ENCODE data around the gene ZNF846. TPM values are rescaled to one million over a fixed set of nuclear protein-coding genes. Genes with fewer than 3 reads are reported as not detected.
"Not testable (repeated sequence)": the region's sequence is repeated elsewhere in the genome, so short reads cannot be mapped to it uniquely, and the experiment has no call there.

Gene ZNF846
- total RNA-seq, 1 donor from 2014 or later, result 32.1 TPM

DNA sequence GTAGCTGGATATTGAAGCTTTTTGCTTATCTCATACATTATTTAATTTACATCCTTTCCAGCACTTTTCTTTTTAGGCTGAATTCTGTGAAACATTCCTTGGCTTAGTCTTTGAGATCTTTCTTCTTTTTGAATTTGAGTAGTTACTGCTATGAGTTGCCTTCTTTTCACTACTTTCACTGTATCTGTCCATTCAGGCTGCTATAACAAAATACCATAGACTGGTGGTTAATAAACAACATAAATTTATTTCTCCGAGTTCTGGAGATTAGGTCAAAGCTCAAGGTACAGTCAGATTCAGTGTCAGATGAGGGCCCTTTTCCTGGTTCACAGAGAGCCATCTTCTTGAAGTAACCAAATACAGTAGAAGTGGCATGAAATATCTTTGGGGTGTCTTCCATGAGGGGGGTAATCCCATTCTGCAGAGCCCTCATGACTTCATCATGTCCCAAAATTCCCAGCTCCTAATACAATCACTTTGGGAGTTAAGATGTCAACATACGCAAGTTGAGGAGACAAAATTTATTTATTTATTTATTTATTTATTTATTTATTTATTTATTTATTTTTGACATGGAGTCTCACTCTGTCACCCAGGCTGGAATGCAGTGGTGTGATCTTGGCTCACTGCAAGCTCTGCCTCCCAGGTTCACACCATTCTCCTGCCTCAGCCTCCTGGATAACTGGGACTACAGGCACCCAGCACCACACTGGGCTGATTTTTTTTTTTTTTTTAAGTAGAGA, 15.7 kb downstream of the ZNF846 start:
- Mint-ChIP-seq H3K9me3 (peaks cover 38% of the 10 kb centered on the region), H3K36me3 (peaks cover 46% of the 10 kb centered on the region), H3K27me3 (ENCODE audit: low read depth) (no peaks in the 10 kb centered on the region)

DNA sequence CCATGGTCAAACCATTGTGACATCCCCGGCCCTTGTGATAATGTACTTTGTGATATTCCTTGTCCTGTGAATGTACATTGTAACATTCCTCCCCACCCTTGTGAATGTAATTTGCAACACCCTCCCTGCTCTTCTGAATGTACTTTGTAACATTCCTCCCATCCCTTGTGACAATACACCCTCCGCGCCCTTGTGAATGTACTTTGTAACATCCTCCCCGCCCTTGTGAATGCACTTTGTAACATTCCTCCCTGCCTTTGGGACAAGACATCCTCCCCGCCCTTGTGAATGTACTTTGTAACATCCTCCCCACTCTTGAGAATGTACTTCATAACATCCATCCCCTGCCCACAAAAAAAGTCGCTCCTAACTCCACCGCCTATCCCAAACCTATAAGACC, 17.1 kb downstream of the ZNF846 start:
- Mint-ChIP-seq H3K4me3 (no peak overlapping the region), H3K27ac (no peak overlapping the region), H3K4me1 (no peaks in the 10 kb centered on the region)

More for the DNA sequence above, 15.7 kb downstream of the ZNF846 start:
- no peak for DNase-seq (ENCODE audit: low spot score in 2 of 2, unreplicated experiment in 2 of 2)
- Mint-ChIP-seq H3K4me3 (no peak overlapping the region), H3K4me1 (no peaks in the 10 kb centered on the region), H3K27ac (no peak overlapping the region)
- TF ChIP-seq, protein P1, sequence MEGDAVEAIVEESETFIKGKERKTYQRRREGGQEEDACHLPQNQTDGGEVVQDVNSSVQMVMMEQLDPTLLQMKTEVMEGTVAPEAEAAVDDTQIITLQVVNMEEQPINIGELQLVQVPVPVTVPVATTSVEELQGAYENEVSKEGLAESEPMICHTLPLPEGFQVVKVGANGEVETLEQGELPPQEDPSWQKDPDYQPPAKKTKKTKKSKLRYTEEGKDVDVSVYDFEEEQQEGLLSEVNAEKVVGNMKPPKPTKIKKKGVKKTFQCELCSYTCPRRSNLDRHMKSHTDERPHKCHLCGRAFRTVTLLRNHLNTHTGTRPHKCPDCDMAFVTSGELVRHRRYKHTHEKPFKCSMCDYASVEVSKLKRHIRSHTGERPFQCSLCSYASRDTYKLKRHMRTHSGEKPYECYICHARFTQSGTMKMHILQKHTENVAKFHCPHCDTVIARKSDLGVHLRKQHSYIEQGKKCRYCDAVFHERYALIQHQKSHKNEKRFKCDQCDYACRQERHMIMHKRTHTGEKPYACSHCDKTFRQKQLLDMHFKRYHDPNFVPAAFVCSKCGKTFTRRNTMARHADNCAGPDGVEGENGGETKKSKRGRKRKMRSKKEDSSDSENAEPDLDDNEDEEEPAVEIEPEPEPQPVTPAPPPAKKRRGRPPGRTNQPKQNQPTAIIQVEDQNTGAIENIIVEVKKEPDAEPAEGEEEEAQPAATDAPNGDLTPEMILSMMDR (IDR thresholded peaks at IDR 0.05; ENCODE audit: unreplicated experiment), result no peak

DNA sequence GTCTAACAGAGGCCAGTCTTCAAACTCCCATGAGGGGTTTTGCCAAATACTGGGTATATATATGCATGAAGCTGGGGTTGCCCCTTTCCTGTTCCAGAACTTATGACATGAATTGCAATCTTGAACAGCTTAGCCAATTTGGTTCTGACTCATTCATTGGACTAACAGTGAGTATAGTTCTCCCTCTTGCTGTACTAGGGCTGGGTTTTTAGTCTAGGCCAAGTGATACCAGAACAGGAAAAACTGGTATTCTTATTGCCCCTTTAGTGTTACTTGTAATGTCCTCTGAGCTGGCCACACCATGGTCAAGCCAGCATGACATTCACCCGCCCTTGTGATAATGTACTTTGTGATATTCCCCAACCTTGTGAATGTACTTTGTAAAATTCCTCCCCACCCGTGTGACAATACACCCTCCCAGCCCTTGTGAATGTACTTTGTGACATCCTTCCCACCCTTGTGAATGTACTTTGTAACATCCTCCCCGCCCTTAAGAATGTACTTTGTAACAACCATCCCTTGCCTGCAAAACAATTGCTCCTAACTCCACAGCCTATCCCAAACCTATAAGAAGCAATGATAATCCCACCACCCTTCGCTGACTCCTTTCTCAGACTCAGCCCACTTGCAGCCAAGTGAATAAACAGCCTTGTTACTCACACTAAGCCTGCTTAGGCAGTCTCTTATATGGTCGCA, 26.9 kb downstream of the ZNF846 start:
- Mint-ChIP-seq H3K4me3 (no peak overlapping the region), H3K9me3 (peaks cover 33% of the 10 kb centered on the region), H3K4me1 (no peaks in the 10 kb centered on the region), H3K27ac (no peak overlapping the region), H3K36me3 (peaks cover 12% of the 10 kb centered on the region), H3K27me3 (ENCODE audit: low read depth) (no peaks in the 10 kb centered on the region)
- TF ChIP-seq, protein P1 (IDR thresholded peaks at IDR 0.05; ENCODE audit: unreplicated experiment), result no peak
- DNase-seq (ENCODE audit: low spot score in 2 of 2, unreplicated experiment in 2 of 2), result no peak

More for the DNA sequence above, 17.1 kb downstream of the ZNF846 start:
- no peaks in the 10 kb centered on the region for H3K27me3 Mint-ChIP-seq (ENCODE audit: low read depth)
- DNase-seq (ENCODE audit: low spot score in 2 of 2, unreplicated experiment in 2 of 2), result no peak
- H3K36me3 Mint-ChIP-seq, result peaks cover 35% of the 10 kb centered on the region
- peaks cover 27% of the 10 kb centered on the region for H3K9me3 Mint-ChIP-seq
- TF ChIP-seq, protein P1 (IDR thresholded peaks at IDR 0.05; ENCODE audit: unreplicated experiment), result no peak

DNA sequence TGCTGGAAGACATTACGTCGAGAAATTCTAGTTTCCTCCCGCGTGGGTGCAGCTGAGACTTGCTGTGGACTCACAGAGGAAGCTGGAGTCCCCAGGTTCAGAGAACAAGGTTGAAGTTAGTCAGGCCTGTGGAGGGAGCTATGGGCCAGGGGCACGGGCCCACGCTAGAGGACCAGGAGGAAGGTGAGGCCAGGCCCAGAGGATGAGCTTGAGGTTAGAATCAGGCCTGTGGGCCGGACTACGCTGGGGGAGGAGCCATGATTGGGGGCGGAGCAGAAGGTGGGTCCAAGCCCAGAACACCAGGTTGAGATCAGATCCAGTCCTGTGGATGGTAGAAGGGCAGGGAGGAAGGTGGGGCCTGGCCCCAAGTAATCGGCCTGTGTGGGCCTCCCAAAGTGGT, 32.6 kb downstream of the ZNF846 start:
- H3K27ac Mint-ChIP-seq, result no peak overlapping the region
- H3K36me3 Mint-ChIP-seq, result peaks cover 3% of the 10 kb centered on the region
- no peaks in the 10 kb centered on the region for H3K27me3 Mint-ChIP-seq (ENCODE audit: low read depth)
- H3K4me3 Mint-ChIP-seq, result no peak overlapping the region
- TF ChIP-seq, protein P1 (IDR thresholded peaks at IDR 0.05; ENCODE audit: unreplicated experiment), result no peak
- no peak for DNase-seq (ENCODE audit: low spot score in 2 of 2, unreplicated experiment in 2 of 2)
- no peaks in the 10 kb centered on the region for H3K4me1 Mint-ChIP-seq
- peaks cover 24% of the 10 kb centered on the region for H3K9me3 Mint-ChIP-seq

DNA sequence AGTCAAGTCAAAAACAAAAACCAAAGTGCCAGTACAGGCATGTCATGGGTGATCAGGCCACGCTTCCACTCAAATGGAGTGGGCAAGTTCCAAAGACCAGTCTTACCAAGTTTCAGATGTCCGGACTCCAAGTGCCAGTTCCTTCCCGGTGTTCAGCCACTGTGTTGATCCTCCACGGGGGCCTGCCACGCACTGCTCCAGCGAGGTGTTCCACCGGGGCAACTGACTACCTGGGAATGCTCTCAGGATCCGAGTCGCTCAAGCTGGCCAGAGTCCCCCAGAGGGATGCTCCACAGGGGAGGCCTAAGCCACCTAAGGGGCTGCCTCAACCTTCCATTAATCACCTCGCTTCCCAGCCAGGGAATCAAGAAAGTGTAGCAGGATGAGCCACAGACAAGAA, 38.5 kb downstream of the ZNF846 start:
- H3K27me3 Mint-ChIP-seq (ENCODE audit: low read depth); H3K36me3 Mint-ChIP-seq; H3K4me1 Mint-ChIP-seq; H3K4me3 Mint-ChIP-seq; DNase-seq (ENCODE audit: low spot score in 2 of 2, unreplicated experiment in 2 of 2); H3K27ac Mint-ChIP-seq: not testable (repeated sequence)
- H3K9me3 Mint-ChIP-seq, result peaks cover 42% of the 10 kb centered on the region

DNA sequence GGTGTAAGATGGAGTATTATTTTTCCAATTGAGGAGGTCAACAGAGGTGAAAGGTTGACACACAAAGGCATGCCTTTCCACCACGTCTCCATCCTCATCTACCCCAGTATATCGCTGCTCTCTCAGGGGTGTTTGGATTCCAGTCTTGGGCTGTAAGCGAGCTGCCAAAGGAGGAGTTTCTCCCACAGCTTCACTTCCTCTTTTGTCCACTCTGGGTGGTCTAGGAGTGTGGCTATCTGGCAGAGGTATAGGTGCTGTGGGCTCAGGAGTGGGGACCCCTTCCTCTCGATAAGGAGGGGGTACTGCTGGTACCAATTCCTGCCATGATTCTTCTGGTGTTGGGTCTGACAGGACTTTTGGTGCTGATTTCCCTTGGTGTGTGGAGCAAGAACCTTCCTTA, 39.4 kb downstream of the ZNF846 start:
- Mint-ChIP-seq H3K4me3 (no peak overlapping the region), H3K9me3 (peaks cover 47% of the 10 kb centered on the region), H3K4me1 (no peaks in the 10 kb centered on the region), H3K27me3 (ENCODE audit: low read depth) (no peaks in the 10 kb centered on the region), H3K36me3 (no peaks in the 10 kb centered on the region), H3K27ac (no peak overlapping the region)
- no peak for DNase-seq (ENCODE audit: low spot score in 2 of 2, unreplicated experiment in 2 of 2)
- TF ChIP-seq, protein P1 (IDR thresholded peaks at IDR 0.05; ENCODE audit: unreplicated experiment), result no peak

Data from mesothelial cell of epicardium (in vitro differentiated cells).